Measurements from ENCODE around the gene IL21R. TPM values are rescaled to one million over a fixed set of nuclear protein-coding genes. Genes with fewer than 3 reads are reported as not detected.

The IL21R gene
- total and polyA plus RNA-seq, 11 donors = 0.04 to 6.0 (median 0.26) TPM; not detected in 1

DNA sequence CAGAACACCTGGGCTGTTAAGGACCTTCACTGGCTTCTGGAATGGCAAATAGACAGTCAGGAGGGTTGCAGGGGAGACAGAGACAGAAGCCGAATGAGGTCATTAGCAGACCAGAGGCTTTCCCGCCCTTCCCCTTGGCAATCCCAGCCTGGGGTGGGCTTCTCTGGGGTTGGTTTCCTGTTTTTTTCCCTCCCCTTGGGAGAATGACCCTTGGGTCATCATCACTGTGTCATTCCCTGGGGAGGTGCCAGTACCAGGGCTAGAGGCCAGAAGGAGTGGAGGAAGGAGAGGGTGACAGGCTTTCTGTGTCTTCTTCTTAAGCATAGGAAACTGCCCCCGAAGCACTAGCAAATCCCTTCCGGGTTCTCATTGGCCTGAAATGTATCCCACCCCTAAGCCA lies 42.9 kb upstream of the IL21R start:
- Histone ChIP-seq H3K27me3 (no peaks in the 10 kb centered on the region), H3K4me3 (no peak overlapping the region), H3K36me3 (peaks cover 0 to 98% (median 63%) of the 10 kb centered on the region in 9 donors), H3K27ac (no peak overlapping the region), H3K9me3 (peaks cover 0 to 3% (median 0%) of the 10 kb centered on the region in 12 donors), H3K4me1 (no peaks in the 10 kb centered on the region)
- 70 to 87% (median 81%) methylated on average over 4 of the region's 4 CpGs for WGBS, 4 donors
- DNase-seq (no peak), ATAC-seq (no peak)
- intact Hi-C loops (cut with DNase I) = loop anchor here in 1 of 10 donors (5.0 kb wide), 1 partner anchor 37 kb away; no protein-coding TSS in a partner anchor
- TF ChIP-seq, protein P1, sequence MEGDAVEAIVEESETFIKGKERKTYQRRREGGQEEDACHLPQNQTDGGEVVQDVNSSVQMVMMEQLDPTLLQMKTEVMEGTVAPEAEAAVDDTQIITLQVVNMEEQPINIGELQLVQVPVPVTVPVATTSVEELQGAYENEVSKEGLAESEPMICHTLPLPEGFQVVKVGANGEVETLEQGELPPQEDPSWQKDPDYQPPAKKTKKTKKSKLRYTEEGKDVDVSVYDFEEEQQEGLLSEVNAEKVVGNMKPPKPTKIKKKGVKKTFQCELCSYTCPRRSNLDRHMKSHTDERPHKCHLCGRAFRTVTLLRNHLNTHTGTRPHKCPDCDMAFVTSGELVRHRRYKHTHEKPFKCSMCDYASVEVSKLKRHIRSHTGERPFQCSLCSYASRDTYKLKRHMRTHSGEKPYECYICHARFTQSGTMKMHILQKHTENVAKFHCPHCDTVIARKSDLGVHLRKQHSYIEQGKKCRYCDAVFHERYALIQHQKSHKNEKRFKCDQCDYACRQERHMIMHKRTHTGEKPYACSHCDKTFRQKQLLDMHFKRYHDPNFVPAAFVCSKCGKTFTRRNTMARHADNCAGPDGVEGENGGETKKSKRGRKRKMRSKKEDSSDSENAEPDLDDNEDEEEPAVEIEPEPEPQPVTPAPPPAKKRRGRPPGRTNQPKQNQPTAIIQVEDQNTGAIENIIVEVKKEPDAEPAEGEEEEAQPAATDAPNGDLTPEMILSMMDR (IDR thresholded peaks at IDR 0.05) = no peak
- TF ChIP-seq POLR2A (IDR thresholded peaks at IDR 0.05) = no peak

DNA sequence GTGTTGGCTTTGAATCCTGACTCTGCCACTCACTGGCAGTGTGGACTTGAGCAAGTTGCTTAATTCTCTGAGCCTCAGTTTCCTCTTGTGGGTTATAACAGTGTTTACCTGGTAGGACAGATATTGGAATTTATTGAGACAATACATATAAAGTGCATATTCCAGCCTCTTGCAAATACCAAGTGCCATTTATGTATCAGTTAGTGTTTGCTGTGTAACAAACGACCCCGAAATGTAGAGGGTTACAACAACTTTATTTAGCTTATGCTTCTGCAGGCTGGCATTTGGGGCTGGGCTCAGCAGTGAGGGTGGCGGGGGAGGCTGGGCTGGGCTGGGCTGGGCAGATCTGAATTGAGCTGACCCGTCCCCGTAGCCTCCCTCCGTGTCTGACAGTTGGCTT lies 42.4 kb upstream of the IL21R start:
- Histone ChIP-seq H3K4me3 (no peak overlapping the region), H3K36me3 (peaks cover 0 to 96% (median 61%) of the 10 kb centered on the region in 9 donors), H3K4me1 (no peaks in the 10 kb centered on the region), H3K9me3 (peaks cover 0 to 3% (median 0%) of the 10 kb centered on the region in 12 donors), H3K27ac (no peak overlapping the region), H3K27me3 (no peaks in the 10 kb centered on the region)
- ATAC-seq (no peak), DNase-seq (no peak)
- intact Hi-C loops (cut with DNase I) = loop anchor here in 4 of 10 donors (5.0 to 10.0 kb wide), 5 partner anchors 37 to 1525 kb away; no protein-coding TSS in a partner anchor
- TF ChIP-seq, protein P1 (IDR thresholded peaks at IDR 0.05) = no peak
- TF ChIP-seq POLR2A (IDR thresholded peaks at IDR 0.05) = no peak
- WGBS, 4 donors = 81 to 92% (median 89%) methylated on average over 6 of the region's 6 CpGs

DNA sequence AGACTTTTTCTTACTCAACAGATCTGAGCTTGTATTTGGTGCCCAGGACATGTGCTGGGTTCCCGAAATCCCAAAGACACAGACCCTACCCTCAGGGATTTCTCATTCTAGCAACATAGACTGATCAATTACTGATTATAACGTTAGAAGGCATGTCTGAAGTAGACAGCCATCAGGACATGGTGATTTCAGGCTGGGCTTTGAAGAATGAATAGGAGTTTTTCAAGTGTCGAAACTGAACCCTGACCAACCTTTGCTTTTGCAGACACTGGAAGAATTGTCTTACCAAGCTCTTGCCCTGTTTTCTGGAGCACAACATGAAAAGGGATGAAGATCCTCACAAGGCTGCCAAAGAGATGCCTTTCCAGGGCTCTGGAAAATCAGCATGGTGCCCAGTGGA lies 40.0 kb upstream of the IL21R start:
- Histone ChIP-seq H3K36me3 (peaks cover 0 to 72% (median 45%) of the 10 kb centered on the region in 9 donors), H3K27ac (no peak overlapping the region), H3K4me3 (no peak overlapping the region), H3K9me3 (peaks cover 0 to 3% (median 0%) of the 10 kb centered on the region in 12 donors), H3K27me3 (no peaks in the 10 kb centered on the region), H3K4me1 (peaks cover 0 to 6% (median under 1%) of the 10 kb centered on the region in 12 donors)
- TF ChIP-seq POLR2A (IDR thresholded peaks at IDR 0.05) = no peak
- TF ChIP-seq, protein P1 (IDR thresholded peaks at IDR 0.05) = no peak
- ATAC-seq = no peak
- WGBS, 4 donors = 87 to 94% (median 90%) methylated on average over 3 of the region's 3 CpGs
- DNase-seq = no peak
- intact Hi-C loops (cut with DNase I) = loop anchor here in 4 of 10 donors (5.0 to 10.0 kb wide), 4 partner anchors 120 to 1527 kb away; no protein-coding TSS in a partner anchor

DNA sequence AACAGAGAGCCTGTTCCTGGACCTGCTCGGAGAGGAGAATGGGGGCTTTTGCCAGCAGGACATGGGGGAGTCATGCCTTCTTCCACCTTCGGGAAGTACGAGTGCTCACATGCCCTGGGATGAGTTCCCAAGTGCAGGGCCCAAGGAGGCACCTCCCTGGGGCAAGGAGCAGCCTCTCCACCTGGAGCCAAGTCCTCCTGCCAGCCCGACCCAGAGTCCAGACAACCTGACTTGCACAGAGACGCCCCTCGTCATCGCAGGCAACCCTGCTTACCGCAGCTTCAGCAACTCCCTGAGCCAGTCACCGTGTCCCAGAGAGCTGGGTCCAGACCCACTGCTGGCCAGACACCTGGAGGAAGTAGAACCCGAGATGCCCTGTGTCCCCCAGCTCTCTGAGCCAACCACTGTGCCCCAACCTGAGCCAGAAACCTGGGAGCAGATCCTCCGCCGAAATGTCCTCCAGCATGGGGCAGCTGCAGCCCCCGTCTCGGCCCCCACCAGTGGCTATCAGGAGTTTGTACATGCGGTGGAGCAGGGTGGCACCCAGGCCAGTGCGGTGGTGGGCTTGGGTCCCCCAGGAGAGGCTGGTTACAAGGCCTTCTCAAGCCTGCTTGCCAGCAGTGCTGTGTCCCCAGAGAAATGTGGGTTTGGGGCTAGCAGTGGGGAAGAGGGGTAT lies 39.3 kb upstream of the IL21R start:
- Histone ChIP-seq H3K9me3 (peaks cover 0 to 3% (median 0%) of the 10 kb centered on the region in 12 donors), H3K4me3 (no peak overlapping the region), H3K27me3 (no peaks in the 10 kb centered on the region), H3K36me3 (peaks cover 0 to 65% (median 43%) of the 10 kb centered on the region in 9 donors), H3K27ac (no peak overlapping the region), H3K4me1 (peaks cover 0 to 13% (median 8%) of the 10 kb centered on the region in 12 donors)
- TF ChIP-seq, protein P1 (IDR thresholded peaks at IDR 0.05) = no peak
- TF ChIP-seq POLR2A (IDR thresholded peaks at IDR 0.05) = no peak
- DNase-seq (no peak), ATAC-seq (no peak)
- intact Hi-C loops (cut with DNase I) = loop anchor here in 4 of 10 donors (5.0 to 10.0 kb wide), 4 partner anchors 120 to 1528 kb away; no protein-coding TSS in a partner anchor
- WGBS, 4 donors = 86 to 91% (median 89%) methylated on average over 16 of the region's 16 CpGs

Measured in heart left ventricle (tissue), 16 donors.